Epidermal melanocyte (primary cell): Measurements from ENCODE around the gene NELL1.

ENCODE experiments used
- DNase-seq: peaks from one replicate; pipeline ENCODE4 v3.0.0; 2011; ENCODE audit warnings: low spot score; ENCODE audit not compliant: insufficient read length

Gene NELL1

DNA sequence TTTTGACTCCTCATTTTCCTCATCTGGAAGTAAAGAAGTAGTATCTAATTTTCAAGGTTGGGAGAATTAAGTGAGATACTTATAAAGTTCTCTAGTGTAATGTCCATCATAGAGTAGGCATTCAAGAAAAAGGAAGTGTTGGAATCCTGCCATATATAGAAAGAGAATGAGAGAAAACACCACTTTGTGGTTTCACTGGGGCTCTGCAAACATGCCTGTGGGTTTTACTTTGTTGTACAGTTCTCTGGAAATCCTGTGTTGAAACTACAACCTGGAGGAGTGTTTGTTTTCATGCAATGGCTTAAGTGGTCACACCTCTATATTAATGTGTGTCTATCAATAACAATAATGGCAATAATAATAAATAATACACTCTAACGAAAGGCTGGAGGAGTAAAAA is 741.7 kb downstream of the NELL1 start:
- no peak for DNase-seq

DNA sequence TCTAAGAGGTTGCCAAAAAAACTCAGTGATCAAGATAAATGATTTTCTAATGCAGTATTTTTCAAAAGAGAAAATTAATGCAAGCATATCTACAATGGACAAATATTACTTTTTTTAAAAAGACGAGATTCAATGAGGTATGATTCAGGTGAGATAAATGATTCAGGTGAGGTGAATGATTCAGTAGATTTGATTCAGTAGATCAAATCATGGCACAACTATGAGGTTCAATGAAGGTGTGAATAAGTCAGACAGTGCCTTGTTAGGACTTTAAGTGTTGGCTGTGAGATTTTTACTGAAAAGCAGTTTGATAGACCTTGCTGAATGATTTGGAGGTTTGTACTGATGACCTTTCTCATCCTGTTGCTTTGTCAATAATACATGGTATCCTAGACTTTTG is 742.2 kb downstream of the NELL1 start:
- DNase-seq: no peak

DNA sequence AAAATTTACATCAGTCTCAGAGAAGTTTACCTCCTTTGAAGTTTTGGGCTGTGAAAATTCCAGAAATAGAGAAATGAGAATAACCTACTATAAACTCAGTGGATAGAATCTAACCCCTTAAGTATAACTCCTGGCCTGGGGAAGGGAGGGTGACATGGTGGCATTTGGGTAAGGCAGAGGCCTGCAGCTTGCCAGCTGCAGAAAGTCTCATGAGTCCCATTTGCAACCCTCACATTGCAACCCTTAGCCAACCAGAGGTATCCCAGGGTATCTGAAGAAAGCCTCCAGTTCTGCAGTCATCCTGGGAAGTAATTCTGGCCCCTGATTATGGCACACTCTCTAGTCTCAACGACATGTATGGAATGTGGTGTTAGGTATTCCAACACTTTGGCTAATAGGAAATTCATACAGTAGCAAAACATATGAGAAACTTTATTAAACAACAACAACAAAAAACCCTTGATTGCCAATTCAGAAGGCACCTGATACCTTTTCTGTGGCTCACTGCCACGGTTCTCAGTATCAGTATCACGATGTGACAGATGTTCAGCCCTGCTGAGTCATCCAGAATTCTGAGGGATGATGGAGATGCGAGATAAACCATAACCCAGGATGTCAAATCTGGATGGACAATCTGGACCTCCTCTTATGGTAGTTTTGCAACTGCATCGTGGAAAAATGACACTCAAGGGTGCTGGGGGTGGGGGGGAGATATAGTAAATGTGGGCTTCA is 743.4 kb downstream of the NELL1 start:
- no peak for DNase-seq

DNA sequence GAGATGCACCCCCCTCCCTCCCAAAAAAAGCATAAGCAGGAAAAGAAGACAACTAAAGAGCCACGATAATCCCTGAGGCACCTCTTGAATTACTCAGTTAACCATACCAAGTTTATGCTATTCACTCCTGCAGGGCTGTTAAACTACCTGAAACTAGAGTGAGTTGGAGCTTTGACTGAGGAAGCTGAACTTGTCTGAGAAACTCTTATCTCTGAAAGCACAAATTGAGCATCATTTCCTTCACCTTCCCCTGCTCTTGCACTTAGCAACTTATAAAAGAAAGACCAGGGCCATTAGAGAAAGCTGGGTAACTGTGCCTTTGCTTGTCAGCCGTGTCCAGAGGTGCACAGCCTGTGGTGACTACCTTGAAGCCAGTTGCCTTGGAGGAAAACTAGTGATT is 745.6 kb downstream of the NELL1 start:
- no peak for DNase-seq

DNA sequence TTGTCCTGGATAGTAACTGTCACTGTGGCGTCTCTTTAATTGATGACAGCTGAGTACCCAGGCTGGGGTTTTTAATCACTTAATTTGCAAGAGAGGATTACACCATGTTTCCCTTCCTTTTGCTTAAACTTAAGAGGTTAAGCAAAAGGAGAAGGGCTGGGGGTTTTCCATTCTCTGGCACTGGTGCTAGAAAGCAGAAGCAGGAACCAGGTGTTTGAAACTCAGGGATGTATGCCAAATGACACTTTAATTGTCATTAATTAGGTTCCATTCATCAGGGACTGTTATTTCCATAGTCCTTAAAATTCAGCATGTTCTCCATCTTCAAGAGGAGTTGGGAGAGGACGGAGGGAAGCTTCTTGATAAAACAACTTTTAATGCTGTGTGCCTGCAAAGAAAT is 746.2 kb downstream of the NELL1 start:
- no peak for DNase-seq

DNA sequence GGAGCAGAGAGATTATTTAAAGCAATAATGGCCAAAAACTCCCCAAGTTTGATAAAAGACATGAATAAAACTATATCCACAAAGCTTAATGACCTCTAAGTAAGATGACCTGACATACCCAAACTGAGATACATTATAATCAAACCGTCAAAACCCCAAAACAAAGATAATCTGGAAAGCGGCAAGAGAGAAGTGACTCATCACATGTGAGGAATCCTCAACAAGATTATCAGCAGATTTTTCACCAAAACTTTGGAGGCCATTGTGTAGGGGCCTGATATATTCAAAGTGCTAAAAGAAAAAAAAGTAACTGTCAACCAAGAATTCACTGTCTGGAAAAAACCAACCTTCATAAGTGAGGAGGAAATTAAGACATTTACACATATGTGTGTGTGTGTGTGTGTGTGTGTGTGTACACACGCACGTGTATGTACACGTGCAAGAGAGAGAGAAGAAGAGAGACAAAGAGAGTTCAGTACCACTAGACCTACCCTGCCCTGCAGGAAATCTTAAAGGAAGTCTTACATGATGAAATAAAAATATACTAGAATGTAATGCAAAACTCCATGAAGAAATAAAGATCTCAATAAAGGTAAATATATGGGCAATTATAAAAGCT is 752.4 kb downstream of the NELL1 start:
- DNase-seq: no peak

DNA sequence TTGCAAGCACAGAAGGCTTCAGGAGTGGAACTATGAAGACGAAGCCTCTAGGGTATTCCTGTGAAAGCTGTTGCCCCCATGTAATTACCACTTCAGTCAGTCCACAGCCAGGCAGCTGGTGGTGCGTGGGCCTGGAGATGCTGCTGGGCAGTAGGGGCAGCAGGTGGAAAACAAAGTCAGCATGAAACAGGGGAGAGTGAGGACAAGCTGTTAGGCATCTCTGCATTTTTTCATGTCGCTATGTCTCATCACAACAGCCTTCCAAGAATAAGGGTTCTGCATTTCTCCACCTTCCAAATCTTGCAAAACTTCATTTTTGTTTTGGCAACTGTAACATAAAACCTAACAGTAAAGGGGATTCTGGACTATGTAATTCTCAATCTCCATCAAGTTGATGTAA is 757.5 kb downstream of the NELL1 start:
- DNase-seq: no peak

DNA sequence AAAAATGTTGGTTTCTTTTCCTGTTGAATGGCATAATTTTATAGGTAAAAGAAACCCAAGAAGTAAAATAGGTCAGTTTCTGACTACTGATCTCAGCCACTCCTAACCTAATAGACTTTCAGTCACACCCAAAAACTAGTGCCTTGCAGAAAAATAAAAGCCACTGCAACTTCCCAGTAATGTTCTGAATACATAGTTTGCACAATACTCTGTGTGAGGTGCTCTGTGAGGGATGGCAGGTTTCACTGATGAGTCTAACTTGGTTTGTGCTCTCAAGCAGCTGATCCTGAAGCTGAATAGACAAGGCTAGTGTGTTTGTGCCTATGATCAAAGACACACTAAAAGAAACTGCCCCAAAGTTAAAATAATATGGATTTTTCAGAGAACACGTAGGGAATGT is 758.3 kb downstream of the NELL1 start:
- DNase-seq: no peak

DNA sequence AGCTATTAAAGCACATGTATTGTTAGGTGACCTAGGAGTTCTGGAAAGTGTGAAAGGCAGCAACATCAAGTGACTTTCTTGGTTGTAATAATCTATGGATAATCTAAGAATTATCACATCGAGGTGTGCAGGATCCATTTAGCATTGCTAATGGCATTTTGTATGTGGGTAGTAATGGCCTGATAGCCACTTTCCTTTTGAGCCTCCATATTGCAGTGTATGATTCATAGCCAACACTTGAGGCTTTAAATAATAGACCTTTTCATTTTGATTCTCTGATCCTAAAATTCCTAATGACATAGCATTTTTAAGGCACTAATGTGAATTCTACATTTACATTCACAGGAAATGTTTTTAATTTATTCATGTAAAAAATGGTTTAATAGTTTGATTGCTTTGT is 759.4 kb downstream of the NELL1 start:
- DNase-seq: no peak

DNA sequence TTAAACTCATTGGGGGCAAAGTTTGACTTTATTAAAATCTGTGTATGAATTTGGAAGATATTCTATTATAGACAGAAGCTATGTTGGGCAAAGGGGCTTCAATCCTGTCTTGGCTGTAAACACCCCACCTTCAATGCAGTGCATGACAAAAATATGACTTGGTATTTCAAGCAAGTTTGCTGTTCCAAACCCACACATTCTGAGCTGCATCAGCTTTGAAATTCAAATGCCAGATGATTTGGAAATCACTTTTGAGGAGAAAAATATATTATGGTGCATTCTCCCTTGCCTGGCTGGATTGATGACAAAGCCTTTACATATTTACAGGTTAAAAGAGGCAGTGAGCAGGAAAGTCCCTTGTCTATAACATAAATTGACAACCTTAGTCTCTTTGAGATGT is 760.0 kb downstream of the NELL1 start:
- no peak for DNase-seq

DNA sequence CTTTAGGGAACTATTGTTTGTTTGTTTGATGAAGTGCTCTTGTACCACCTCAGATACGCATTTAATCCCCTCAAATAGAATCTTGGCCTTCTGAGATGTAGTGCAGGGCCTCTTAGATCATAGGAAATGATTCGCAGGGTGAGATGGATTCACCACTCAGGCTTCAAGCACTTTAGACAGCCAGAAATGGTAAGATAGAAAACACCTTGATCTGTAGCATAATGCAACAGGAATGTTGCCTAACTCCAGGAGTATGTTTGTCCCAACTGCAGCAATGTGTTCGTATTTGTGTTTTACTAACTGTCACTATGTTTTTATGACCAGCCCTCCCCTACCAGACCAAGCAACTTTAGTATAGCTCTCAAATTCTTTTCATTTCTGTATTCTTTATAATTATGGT is 761.2 kb downstream of the NELL1 start:
- no peak for DNase-seq

DNA sequence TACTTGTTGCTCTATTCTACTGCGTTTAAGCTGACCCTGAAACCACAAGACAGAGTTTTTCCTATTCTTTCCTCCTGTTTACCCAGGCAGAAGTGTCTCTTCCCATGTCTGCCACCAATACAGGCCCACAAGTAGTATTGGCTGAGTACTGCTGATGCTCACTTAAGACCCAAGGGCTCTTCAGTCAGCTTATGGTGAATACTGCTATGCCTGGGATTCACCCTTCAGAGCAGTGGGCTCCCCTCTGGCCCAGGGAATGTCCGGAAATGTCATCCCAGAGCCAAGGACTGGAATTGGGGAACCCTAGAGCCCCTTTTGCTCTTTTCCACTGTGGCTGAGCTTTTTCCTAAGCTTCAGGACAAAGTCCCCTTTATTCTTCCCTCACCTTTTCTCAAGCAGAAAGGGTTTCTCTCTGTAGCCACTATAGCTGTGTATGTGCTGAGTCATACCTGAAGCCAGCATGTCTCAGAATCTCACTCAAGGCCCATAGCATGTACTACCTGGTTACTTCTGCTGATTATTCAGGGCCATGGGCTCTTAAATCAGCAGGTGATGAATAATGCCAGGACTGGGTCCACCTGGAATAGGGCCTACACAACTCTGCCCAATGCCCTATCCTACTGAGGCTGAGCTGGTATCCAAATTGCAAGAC is 777.7 kb downstream of the NELL1 start:
- no peak for DNase-seq

DNA sequence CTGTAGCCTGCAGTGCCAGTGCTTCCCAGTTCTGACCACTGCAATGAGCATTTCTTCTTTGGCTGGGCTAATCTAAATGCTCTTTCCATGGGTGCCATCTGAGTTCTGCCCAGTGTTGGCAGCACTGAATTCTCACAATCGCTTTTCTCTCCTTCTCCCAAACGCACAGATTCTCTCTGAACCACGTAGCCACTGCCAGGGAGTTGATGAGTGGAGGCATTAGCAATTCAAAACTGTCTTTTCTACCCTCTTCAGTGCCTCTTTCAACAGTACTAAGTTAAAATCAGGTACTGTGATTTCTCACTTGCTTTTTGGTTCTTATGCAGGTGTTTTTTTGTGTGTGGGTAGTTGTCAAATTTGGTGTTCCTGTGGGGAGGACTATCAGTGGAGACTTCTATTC is 778.5 kb downstream of the NELL1 start:
- DNase-seq: no peak

DNA sequence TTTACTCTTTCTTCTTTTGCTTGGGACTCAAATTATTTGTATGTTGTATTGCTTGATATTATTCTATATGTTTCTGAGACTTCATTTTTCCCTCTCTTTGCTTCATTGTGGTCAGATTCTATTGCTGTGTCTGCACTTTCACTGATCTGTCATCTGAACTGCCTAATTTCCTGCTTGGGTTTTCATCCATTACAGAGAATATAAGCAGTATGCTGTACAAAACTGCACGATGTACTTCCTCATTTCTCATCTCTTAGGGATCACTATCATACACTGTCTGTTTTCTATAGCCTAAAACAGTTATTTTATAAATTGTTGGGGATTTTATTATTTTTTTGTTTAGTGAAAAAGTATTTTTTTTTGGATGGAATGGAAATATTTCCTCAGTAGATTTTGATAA is 786.8 kb downstream of the NELL1 start:
- DNase-seq: no peak

DNA sequence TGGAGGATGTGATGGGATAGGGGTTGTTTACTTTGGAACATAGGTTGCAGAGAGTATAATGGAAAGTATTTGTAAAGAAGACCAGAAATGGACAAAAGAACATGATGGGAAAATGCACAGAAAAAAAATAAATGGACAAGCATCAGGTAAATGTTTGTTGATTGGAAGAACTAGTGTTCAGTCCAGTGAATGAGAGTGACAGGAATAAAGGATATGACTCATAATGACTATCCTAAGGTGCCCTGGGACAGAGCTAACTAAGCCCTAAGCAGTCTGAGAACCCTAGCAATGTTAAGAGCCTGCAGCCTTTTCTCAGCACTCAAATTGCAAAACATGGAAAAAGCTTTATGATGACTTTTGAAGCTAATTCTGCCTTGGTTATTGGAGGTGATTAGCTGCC is 790.7 kb downstream of the NELL1 start:
- DNase-seq: no peak

DNA sequence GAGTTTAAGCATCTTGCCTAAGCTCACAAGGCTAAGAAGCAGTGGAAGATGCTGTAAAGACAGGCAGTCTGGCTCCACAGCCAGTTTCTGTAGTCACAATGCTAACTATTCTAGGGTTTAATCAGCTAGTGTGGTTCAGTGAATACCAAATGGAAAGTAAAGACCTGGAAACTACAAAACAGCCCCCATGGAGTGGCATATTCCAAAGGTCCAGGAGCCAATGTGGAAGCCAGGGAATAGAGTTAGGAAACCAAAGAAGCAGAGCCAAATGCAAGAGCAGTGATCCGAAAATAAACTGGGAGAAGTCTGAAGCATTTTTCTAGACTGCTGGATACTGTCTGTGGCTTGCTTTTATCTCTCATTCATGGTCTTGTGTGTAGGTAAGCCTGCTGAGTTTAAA is 792.3 kb downstream of the NELL1 start:
- DNase-seq: no peak

DNA sequence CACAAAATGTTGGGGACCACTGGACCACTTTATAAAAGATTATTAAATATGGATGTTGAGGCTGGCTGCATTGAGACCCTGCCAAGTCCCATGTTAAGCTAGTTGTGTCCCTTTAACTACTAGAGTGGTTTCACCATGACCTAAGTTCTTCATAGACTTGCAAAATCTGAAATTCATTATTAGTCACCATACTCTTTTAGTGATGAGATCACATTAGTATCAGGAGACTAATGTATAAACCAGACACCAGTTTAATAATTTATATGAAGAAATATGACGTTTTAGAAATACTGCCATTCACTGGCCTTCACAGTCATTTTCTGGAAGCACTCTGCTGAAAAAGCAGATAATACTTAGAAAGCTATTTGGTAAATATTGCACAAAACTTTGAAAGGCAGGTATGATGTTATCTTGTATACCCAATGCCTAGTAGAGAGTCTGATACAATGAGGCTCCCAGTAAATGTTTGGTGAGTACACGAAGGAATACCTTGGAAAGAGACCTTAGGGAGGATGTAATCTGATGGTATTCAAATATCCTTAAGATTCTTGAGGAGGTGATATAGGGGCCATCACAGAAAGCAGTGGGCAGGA is 795.3 kb downstream of the NELL1 start:
- DNase-seq: no peak

DNA sequence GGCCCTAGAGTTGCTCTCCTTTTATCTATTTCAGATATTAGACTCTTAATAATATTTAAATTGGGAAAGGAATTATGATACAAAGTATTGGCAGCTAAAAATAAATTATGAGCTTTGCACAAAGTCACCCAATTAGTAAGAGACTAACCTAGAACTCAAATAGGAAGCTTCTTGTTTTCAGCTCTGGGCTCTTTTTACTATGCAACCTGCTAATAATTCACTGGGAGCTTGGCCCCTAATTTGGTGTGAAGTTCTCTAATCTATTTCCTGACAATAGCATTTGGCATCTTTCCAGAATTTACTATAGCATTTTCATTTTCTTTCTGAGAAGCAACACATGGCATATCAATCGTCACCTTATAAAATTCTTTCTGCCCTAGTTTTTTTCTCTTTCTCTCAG is 795.8 kb downstream of the NELL1 start:
- no peak for DNase-seq

DNA sequence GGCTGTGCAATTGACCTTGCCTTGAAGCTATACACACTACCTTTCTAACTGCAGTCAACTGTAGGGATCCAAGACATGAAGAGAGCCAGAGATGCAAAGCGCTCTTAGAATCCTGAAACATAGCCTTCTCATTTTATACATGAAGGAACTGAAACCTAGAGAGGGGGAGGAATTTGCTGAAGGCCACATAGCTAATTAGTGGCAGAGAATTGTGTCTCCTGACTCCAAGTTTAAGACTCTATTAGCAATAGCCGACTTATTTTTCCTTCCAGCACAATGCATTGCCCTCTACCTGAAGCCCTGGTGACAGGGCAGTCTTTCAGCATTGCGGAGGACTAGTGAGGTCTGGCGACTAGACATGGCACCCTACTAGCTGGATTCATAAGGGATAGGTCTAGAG is 796.5 kb downstream of the NELL1 start:
- DNase-seq: no peak

DNA sequence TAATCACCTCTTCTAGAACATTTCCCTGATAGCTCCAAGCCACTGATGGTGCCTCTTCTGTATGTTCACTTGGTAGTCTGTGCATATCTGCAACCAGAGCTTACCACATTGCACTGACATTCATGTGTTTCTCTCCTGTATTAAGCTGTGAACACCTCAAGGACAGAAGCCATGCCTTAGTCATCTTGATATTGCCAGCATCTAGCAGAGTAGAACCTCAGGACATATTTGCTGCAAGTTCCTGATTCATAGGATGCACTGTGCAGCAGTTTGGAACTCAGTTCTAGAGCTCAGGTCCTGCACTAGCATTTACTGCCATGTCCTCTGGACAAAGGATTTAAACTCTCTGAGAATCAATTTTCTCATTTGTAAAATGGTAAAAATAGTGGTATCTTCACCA is 801.1 kb downstream of the NELL1 start:
- DNase-seq: no peak

DNA sequence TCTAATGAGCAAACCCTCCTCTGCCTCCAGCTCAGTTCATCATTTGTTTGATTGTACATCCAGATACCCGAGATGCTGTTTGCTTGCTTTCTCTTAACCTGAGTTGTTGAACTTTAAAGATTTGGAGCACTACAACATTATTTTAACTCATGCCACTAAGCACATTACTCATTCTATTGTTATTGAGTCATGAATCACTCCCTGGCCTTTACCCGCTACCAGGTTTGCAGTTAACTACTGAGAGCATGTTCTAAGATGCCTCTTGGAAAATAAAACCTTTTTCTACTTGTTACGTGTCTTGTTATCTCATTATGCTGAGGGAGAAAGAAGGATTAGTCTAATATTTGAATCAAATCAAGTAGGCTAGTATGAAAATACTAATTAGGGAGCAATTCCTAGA is 802.9 kb downstream of the NELL1 start:
- DNase-seq: no peak

DNA sequence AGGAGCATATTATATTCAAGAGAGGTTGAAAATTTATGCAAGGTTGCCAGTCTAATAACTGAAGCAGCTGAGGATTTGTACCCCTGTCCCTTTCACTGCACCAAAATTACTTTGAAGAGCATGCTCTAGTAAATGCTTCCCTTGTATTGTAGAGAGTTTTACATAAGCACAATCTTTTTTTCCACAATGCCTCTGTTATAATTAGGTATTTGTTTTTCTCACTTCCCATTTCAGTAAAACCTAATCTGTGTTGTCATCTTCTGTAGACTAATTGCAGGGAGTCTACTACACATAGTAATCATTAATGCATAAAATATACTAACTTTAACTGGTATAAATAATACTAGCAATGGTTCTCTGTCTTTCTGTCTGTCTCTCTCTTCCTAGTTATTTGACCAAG is 805.1 kb downstream of the NELL1 start:
- DNase-seq: no peak

DNA sequence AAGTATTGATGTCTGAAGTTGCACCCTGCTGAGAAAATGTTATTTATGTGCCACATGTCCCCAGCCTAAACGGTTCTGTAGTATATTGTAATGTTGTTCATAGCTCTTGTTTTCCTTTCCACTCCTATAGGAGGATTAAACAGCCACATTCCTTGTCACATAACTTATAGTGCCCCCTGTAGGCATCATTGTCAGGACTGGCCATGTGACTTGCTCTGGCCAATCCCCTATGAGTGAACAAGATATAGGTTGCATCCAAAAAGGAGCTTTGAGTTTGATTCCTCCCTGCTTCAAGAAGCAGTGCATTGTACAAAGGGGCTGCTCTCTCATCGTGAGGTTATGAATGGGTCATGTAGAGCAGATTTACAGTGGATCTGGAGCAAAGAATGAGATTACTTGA is 805.9 kb downstream of the NELL1 start:
- no peak for DNase-seq
